ENCODE results near the gene ERBB3.
"Not testable (repeated sequence)": the region's sequence is repeated elsewhere in the genome, so short reads cannot be mapped to it uniquely, and the experiment has no call there.

The ERBB3 gene

GRCh38 chr12:56110571-56110970 lies 30.6 kb downstream of the ERBB3 start:
- no peak for DNase-seq (ENCODE audit: low spot score)
- no peak for TF ChIP-seq CTCF (IDR thresholded peaks at IDR 0.05; ENCODE audit: extremely low read depth, insufficient read depth, missing control alignments)
- in situ Hi-C loops (cut with MboI; ENCODE audit: low pct_unique_long_range_greater_than_20kb, low sequenced_read_pairs, unreplicated experiment), result no loop called here

GRCh38 chr12:56114084-56114483 lies 34.1 kb downstream of the ERBB3 start:
- in situ Hi-C loops (cut with MboI; ENCODE audit: low pct_unique_long_range_greater_than_20kb, low sequenced_read_pairs, unreplicated experiment), result no loop called here
- no peak for TF ChIP-seq CTCF (IDR thresholded peaks at IDR 0.05; ENCODE audit: extremely low read depth, insufficient read depth, missing control alignments)
- DNase-seq (ENCODE audit: low spot score), result no peak

GRCh38 chr12:56115329-56115728 lies 35.4 kb downstream of the ERBB3 start:
- in situ Hi-C loops (cut with MboI; ENCODE audit: low pct_unique_long_range_greater_than_20kb, low sequenced_read_pairs, unreplicated experiment), result no loop called here
- no peak for TF ChIP-seq CTCF (IDR thresholded peaks at IDR 0.05; ENCODE audit: extremely low read depth, insufficient read depth, missing control alignments)
- DNase-seq (ENCODE audit: low spot score), result no peak

GRCh38 chr12:56116267-56117081 lies 36.5 kb downstream of the ERBB3 start, which contains the start of gene RPL41:
TSS of gene RPL41 (plus strand) at chr12:56116633.
- TF ChIP-seq CTCF (IDR thresholded peaks at IDR 0.05; ENCODE audit: extremely low read depth, insufficient read depth, missing control alignments), result no peak
- in situ Hi-C loops (cut with MboI; ENCODE audit: low pct_unique_long_range_greater_than_20kb, low sequenced_read_pairs, unreplicated experiment), result no loop called here
- DNase-seq (ENCODE audit: low spot score), result peak; percentile 83

GRCh38 chr12:56117082-56117706 lies 37.2 kb downstream of the ERBB3 start:
- DNase-seq (ENCODE audit: low spot score); in situ Hi-C loops (cut with MboI; ENCODE audit: low pct_unique_long_range_greater_than_20kb, low sequenced_read_pairs, unreplicated experiment): not testable (repeated sequence)

GRCh38 chr12:56117778-56118687 lies 38.1 kb downstream of the ERBB3 start, which contains the start of gene ZC3H10:
TSS of gene ZC3H10 (plus strand) at chr12:56118266. CDS start at chr12:56120563, 2,297 bp downstream.
- peak; percentile 55 for TF ChIP-seq CTCF (IDR thresholded peaks at IDR 0.05; ENCODE audit: extremely low read depth, insufficient read depth, missing control alignments)
- in situ Hi-C loops (cut with MboI; ENCODE audit: low pct_unique_long_range_greater_than_20kb, low sequenced_read_pairs, unreplicated experiment), result no loop called here
- peak; percentile 96 for DNase-seq (ENCODE audit: low spot score)

All from GM13977 (cell line).